GM12801 (cell line): ENCODE measurements around the gene SMURF1.

Experiments
- CTCF ChIP-seq: IDR thresholded peaks from one replicate; pipeline ENCODE4 v1.5.1; 2011; ENCODE audit warnings: control low read depth; ENCODE audit not compliant: insufficient read length; ENCODE audit errors: extremely low read depth

The SMURF1 gene

GRCh38 chr7:98991141-98991540 is 152.8 kb downstream of the SMURF1 start:
- no peak for TF ChIP-seq CTCF

- TF ChIP-seq CTCF, result no peak
These were observed 153.6 kb downstream of the SMURF1 start for GRCh38 chr7:98990356-98990755.

- no peak for TF ChIP-seq CTCF
These were observed 155.3 kb downstream of the SMURF1 start for GRCh38 chr7:98988641-98989040.

GRCh38 chr7:98985945-98986344 is 158.0 kb downstream of the SMURF1 start:
- no peak for TF ChIP-seq CTCF

- no peak for TF ChIP-seq CTCF
These were observed 158.5 kb downstream of the SMURF1 start for GRCh38 chr7:98985406-98985805.

- no peak for TF ChIP-seq CTCF
These were observed 159.8 kb downstream of the SMURF1 start for GRCh38 chr7:98984126-98984525.

GRCh38 chr7:98982686-98983085 is 161.2 kb downstream of the SMURF1 start:
- no peak for TF ChIP-seq CTCF

- TF ChIP-seq CTCF, result no peak
These were observed 162.2 kb downstream of the SMURF1 start for GRCh38 chr7:98981701-98982100.
